ENCODE results near the gene TAF13. TPM values are rescaled to one million over a fixed set of nuclear protein-coding genes. Genes with fewer than 3 reads are reported as not detected.

The TAF13 gene
- total and polyA plus RNA-seq, 8 donors: 27.9 to 66.7 (median 36.3) TPM

DNA sequence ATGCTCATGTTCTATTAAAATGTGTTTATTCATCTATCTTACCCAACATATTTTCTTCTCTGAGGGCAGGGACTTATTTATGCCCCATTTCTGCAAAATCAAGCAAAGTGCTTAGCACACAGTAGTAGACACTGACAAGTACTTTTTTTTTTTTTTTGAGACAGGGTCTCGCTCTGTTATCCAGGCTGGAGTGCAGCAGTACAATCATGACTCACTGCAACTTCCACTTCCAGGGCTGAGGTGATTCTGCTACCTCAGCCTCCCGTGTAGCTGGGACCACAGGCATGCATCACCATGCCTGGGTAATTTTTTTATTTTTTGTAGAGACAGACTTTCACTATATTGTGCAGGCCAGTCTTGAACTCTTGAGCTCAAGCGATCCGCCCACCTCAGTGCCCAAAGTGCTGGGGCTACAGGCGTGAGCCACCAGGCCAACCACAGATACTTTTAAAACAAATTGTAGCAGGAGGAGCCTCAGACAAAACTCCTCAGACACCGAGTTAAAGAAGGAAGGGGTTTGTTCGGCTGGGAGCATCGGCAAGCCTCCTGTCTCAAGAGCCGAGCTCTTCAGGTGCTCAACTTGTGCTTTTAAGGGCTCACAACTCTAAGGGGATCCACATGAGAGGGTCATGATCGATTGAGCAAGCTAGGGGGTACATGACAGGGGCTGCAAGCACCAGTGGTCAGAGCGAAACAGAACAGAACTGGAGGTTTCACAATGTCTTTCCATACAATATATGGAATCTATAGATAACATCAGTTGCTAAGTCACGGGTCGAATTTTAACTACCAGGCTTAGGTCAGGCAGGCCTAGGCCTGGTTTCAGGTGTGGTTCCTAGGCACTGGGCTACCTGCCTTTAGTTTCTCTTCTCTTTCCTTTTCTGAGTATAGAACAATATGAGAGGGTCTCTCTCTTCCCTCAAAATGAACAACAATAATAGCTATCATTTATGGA, 9.0 kb upstream of the TAF13 start:
- Histone ChIP-seq H3K27me3 (no peaks in the 10 kb centered on the region), H3K27ac (no peak overlapping the region), H3K36me3 (no peaks in the 10 kb centered on the region), H3K4me1 (peaks cover 0 to 11% of the 10 kb centered on the region in 2 donors), H3K4me3 (no peak overlapping the region), H3K9me3 (no peaks in the 10 kb centered on the region)
- DNase-seq (no peak), ATAC-seq (no peak)
- TF ChIP-seq, protein P1, sequence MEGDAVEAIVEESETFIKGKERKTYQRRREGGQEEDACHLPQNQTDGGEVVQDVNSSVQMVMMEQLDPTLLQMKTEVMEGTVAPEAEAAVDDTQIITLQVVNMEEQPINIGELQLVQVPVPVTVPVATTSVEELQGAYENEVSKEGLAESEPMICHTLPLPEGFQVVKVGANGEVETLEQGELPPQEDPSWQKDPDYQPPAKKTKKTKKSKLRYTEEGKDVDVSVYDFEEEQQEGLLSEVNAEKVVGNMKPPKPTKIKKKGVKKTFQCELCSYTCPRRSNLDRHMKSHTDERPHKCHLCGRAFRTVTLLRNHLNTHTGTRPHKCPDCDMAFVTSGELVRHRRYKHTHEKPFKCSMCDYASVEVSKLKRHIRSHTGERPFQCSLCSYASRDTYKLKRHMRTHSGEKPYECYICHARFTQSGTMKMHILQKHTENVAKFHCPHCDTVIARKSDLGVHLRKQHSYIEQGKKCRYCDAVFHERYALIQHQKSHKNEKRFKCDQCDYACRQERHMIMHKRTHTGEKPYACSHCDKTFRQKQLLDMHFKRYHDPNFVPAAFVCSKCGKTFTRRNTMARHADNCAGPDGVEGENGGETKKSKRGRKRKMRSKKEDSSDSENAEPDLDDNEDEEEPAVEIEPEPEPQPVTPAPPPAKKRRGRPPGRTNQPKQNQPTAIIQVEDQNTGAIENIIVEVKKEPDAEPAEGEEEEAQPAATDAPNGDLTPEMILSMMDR (IDR thresholded peaks at IDR 0.05): no peak
- intact Hi-C loops (cut with DNase I): no loop called here

DNA sequence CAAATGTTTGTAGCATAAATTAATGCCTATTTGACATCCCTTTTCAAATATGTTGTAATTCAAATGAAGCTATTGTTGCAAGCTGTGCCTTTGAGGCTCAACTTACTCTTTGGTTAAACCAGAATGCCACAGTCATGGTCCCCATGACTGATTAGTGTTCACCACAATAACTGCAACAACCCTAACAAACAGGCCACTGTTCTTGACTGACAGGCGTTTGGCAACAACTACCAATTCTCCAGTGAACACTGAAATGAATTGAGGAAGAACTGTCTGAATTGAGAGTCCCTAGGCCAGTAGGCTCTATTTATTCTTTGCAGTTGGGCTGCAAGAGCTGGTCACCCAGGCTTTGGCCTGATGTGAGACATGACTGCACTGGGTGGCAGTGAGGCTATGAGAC, 8.1 kb upstream of the TAF13 start:
- H3K4me3 ChIP-seq: no peak overlapping the region
- no peaks in the 10 kb centered on the region for H3K27me3 ChIP-seq
- no peak overlapping the region for H3K27ac ChIP-seq
- intact Hi-C loops (cut with DNase I): no loop called here
- no peaks in the 10 kb centered on the region for H3K9me3 ChIP-seq
- no peak for DNase-seq
- peaks cover 0 to 5% of the 10 kb centered on the region in 2 donors for H3K4me1 ChIP-seq
- no peak for ATAC-seq
- TF ChIP-seq, protein P1 (IDR thresholded peaks at IDR 0.05): no peak
- no peaks in the 10 kb centered on the region for H3K36me3 ChIP-seq

DNA sequence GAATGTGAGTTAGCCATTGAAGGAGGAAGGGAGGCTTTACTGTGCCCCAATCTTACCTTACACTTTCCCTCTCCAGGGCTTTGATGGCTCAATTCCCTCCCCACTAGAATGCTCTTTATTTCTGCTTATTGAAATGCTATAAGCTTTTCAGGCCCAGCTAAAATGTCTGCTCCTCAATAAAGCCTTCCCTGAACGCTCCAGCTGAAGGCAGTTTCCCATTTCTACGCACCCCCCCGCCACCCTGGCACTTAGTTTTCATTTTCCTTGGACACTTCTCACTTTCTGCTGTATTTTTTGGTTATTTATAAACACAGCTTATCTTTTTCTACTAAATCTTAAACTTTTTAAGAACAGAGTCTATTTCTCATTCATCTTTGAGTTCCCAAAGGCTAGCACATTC, 7.7 kb upstream of the TAF13 start:
- Histone ChIP-seq H3K27me3 (no peaks in the 10 kb centered on the region), H3K4me1 (peaks cover 0 to 5% of the 10 kb centered on the region in 2 donors), H3K4me3 (no peak overlapping the region), H3K9me3 (no peaks in the 10 kb centered on the region), H3K36me3 (no peaks in the 10 kb centered on the region), H3K27ac (no peak overlapping the region)
- no peak for DNase-seq
- ATAC-seq: no peak
- TF ChIP-seq, protein P1 (IDR thresholded peaks at IDR 0.05): no peak
- intact Hi-C loops (cut with DNase I): no loop called here

DNA sequence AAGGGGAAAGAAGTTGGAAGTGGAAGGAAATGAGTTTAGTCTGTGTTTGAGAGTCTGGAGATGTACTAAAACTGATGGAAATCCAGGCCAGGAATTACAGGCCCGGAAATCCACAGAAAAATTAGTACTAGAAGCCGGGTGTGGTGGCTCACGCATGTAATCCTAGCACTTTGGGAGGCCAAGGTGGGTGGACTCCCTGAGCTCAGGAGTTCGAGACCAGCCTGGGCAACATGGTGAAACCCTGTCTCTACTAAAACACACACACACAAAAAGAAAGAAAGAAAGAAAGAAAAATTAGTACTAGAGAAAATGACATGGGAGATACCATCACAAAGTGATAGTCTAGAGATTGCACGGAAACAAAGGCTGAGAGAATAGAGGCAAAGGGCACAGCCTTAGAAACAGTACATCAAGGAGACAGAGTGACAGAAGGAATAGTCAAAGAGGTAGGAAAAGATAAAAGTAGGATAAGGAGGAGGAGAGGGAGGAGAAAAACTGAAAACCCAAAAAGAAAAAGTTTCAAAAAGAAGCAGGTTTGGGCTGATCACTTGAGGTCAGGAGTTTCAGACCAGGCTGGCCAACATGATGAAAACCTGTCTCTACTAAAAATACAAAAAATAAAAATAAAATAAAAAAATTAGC, 4.8 kb upstream of the TAF13 start:
- ATAC-seq: no peak
- H3K4me1 ChIP-seq: peaks cover 0 to 7% of the 10 kb centered on the region in 2 donors

More for the DNA sequence above, 4.8 kb upstream of the TAF13 start:
- Histone ChIP-seq H3K4me3 (no peak overlapping the region), H3K9me3 (no peaks in the 10 kb centered on the region), H3K27me3 (no peaks in the 10 kb centered on the region), H3K27ac (peak overlapping the region; percentile 28 to 67), H3K36me3 (no peaks in the 10 kb centered on the region)
- TF ChIP-seq, protein P1 (IDR thresholded peaks at IDR 0.05): no peak
- intact Hi-C loops (cut with DNase I): no loop called here
- no peak for DNase-seq

Measured in left lung (tissue), 10 donors.